H1 (cell line): ENCODE measurements around the gene MACROH2A1. TPM values are rescaled to one million over a fixed set of nuclear protein-coding genes. Genes with fewer than 3 reads are reported as not detected.

Experiments used
- CTCF ChIA-PET: fragments of 300-600 bp; sonication (Branson Sonifier 250); formaldehyde crosslinking; loops from one replicate; lab custom pipeline; 2021; ENCODE audit not compliant: partially characterized antibody; lab: Charles Lee
- POLR2A ChIA-PET: fragments of 300-600 bp; sonication (Branson Sonifier 250); formaldehyde crosslinking; loops from one replicate; lab custom pipeline; 2021; ENCODE audit warnings: inconsistent platforms; ENCODE audit not compliant: partially characterized antibody; lab: Charles Lee
- DNase-seq, 2 experiments: peaks; one replicate each; pipeline versions ENCODE4 v3.0.0 to v3.0.0-alpha.2; 2010 to 2022; ENCODE audit warnings: low spot score in 2 of 2, low read depth in 1 of 2, mixed read lengths in 1 of 2
- FAIRE-seq: peaks from 2 replicates; lab custom pipeline; 2011; peaks lifted over from hg19 to GRCh38; lab: Jason Lieb, UNC
- H2AFZ ChIP-seq: 2 replicates; pipeline ENCODE4 v1.8.1; 2012; ENCODE audit warnings: low read length, inconsistent platforms
- H2AK5ac ChIP-seq: 2 replicates; pipeline ENCODE4 v1.6.1; 2013; ENCODE audit warnings: low read depth, low read length
- H2BK120ac ChIP-seq: replicated peaks from 2 replicates; pipeline ENCODE3; 2013; ENCODE audit warnings: low read depth, low read length, inconsistent platforms
- H2BK12ac ChIP-seq: 2 replicates; pipeline ENCODE4 v1.6.1; 2013; ENCODE audit warnings: low read depth, low read length
- H2BK15ac ChIP-seq: 2 replicates; pipeline ENCODE4 v1.6.1; 2013; ENCODE audit warnings: low read length
- H2BK20ac ChIP-seq: 2 replicates; pipeline ENCODE4 v1.6.1; 2013; ENCODE audit warnings: low read length
- H2BK5ac ChIP-seq: 2 replicates; pipeline ENCODE4 v1.6.1; 2013; ENCODE audit warnings: low read depth, low read length
- H3K14ac ChIP-seq: 2 replicates; pipeline ENCODE4 v1.6.1; 2013; ENCODE audit warnings: inconsistent platforms; ENCODE audit not compliant: insufficient read length
- H3K18ac ChIP-seq: 2 replicates; pipeline ENCODE4 v1.6.1; 2013; ENCODE audit warnings: low read length; ENCODE audit errors: extremely low read depth
- H3K23ac ChIP-seq: 2 replicates; pipeline ENCODE4 v1.6.1; 2013; ENCODE audit warnings: inconsistent platforms; ENCODE audit not compliant: insufficient read length
- H3K23me2 ChIP-seq: 2 replicates; pipeline ENCODE4 v1.6.1; 2013; ENCODE audit warnings: low read depth, low read length
- H3K27ac ChIP-seq: 2 replicates; pipeline ENCODE4 v1.6.1; 2011; ENCODE audit warnings: low read depth, low read length, inconsistent platforms
- H3K27me3 ChIP-seq, 4 experiments: replicated peaks in 1 of 4; 1 replicate in 1 of 4; 2 replicates in 3 of 4; pipeline versions ENCODE4 v1.6.1 to v1.8.1; 2011 to 2013; ENCODE audit warnings: low read length in 3 of 4, mild to moderate bottlenecking in 3 of 4, inconsistent platforms in 2 of 4, mixed read lengths in 2 of 4, moderate library complexity in 1 of 4; ENCODE audit not compliant: control insufficient read depth in 3 of 4, insufficient read depth in 3 of 4; ENCODE audit errors: extremely low read depth in 1 of 4
- H3K36me3 ChIP-seq, 4 experiments: 2 replicates each; pipeline versions ENCODE4 v1.6.1 to v1.8.1; 2011 to 2013; ENCODE audit warnings: mild to moderate bottlenecking in 4 of 4, low read length in 3 of 4, moderate library complexity in 2 of 4, control low read depth in 1 of 4, inconsistent platforms in 1 of 4; ENCODE audit not compliant: insufficient read depth in 4 of 4, control insufficient read depth in 2 of 4
- H3K4ac ChIP-seq: replicated peaks from 2 replicates; pipeline ENCODE3; 2013; ENCODE audit warnings: low read length, low read depth, mixed read lengths, inconsistent platforms; ENCODE audit not compliant: insufficient read length
- H3K4me1 ChIP-seq, 4 experiments: replicated peaks in 1 of 4; 1 replicate in 1 of 4; 2 replicates in 3 of 4; pipeline versions ENCODE4 v1.6.1 to v1.8.1; 2011 to 2013; ENCODE audit warnings: low read length in 3 of 4, inconsistent platforms in 2 of 4, mixed read lengths in 1 of 4; ENCODE audit not compliant: insufficient read depth in 4 of 4, control insufficient read depth in 3 of 4
- H3K4me2 ChIP-seq, 2 experiments: 2 replicates each; pipeline versions ENCODE4 v1.6.1 to v1.8.1; 2011 to 2013; ENCODE audit warnings: low read depth in 2 of 2, low read length in 2 of 2, control low read depth in 1 of 2, inconsistent platforms in 1 of 2, mild to moderate bottlenecking in 1 of 2; ENCODE audit not compliant: insufficient read depth in 1 of 2
- H3K4me3 ChIP-seq, 4 experiments: fragments of 200-600, 300-600 bp in 1 of 4; sonication (generic), shearing (Covaris generic), sonication (Bioruptor Twin) in 1 of 4; 2 replicates each; pipeline versions ENCODE4 v1.5.1 to v1.8.1; 2011 to 2016; ENCODE audit warnings: low read length in 4 of 4, low read depth in 3 of 4, control low read depth in 2 of 4, inconsistent platforms in 2 of 4, mild to moderate bottlenecking in 2 of 4, mixed read lengths in 1 of 4, moderate library complexity in 1 of 4; ENCODE audit not compliant: insufficient read depth in 2 of 4; ENCODE audit errors: extremely low read depth in 1 of 4
- H3K56ac ChIP-seq: replicated peaks from 2 replicates; pipeline ENCODE3; 2013; ENCODE audit warnings: low read depth, mild to moderate bottlenecking, mixed read lengths, low read length, inconsistent platforms; ENCODE audit not compliant: insufficient read length
- H3K79me1 ChIP-seq: 2 replicates; pipeline ENCODE4 v1.6.1; 2013; ENCODE audit warnings: low read depth, low read length, control low read depth
- H3K79me2 ChIP-seq, 2 experiments: 2 replicates each; pipeline versions ENCODE4 v1.6.1 to v1.8.1; 2012 to 2013; ENCODE audit warnings: low read length in 2 of 2, mild to moderate bottlenecking in 2 of 2, inconsistent platforms in 1 of 2; ENCODE audit not compliant: insufficient read depth in 2 of 2, control insufficient read depth in 1 of 2
- H3K9ac ChIP-seq, 4 experiments: replicated peaks in 1 of 4; 1 replicate in 1 of 4; 2 replicates in 3 of 4; pipeline versions ENCODE4 v1.6.1 to v1.8.1; 2011 to 2013; ENCODE audit warnings: low read depth in 3 of 4, low read length in 3 of 4, control low read depth in 2 of 4, mild to moderate bottlenecking in 2 of 4, moderate library complexity in 2 of 4, inconsistent platforms in 1 of 4; ENCODE audit errors: extremely low read depth in 1 of 4
- H3K9me3 ChIP-seq, 2 experiments: 2 replicates each; pipeline versions ENCODE4 v1.6.1 to v1.8.1; 2012 to 2013; ENCODE audit warnings: mild to moderate bottlenecking in 2 of 2, moderate library complexity in 2 of 2, control low read depth in 1 of 2, inconsistent platforms in 1 of 2, low read depth in 1 of 2, low read length in 1 of 2, mixed read lengths in 1 of 2; ENCODE audit not compliant: insufficient read depth in 2 of 2
- H4K20me1 ChIP-seq, 2 experiments: replicated peaks in 1 of 2; 2 replicates each; pipeline versions ENCODE3 to v1.8.1; 2011 to 2013; ENCODE audit warnings: inconsistent platforms in 2 of 2, low read length in 2 of 2, mild to moderate bottlenecking in 1 of 2; ENCODE audit not compliant: insufficient read depth in 2 of 2, control insufficient read depth in 1 of 2
- H4K5ac ChIP-seq: 2 replicates; pipeline ENCODE4 v1.6.1; 2013; ENCODE audit warnings: low read length, low read depth, mixed read lengths, inconsistent platforms; ENCODE audit not compliant: insufficient read length
- H4K8ac ChIP-seq: 2 replicates; pipeline ENCODE4 v1.8.0; 2013; ENCODE audit warnings: mild to moderate bottlenecking, moderate library complexity, low read length, inconsistent platforms; ENCODE audit not compliant: insufficient read depth; ENCODE audit errors: extremely low read depth
- H4K91ac ChIP-seq: replicated peaks from 2 replicates; pipeline ENCODE3; 2013; ENCODE audit warnings: low read length, mixed read lengths, inconsistent platforms; ENCODE audit not compliant: insufficient read length
- BCL11A ChIP-seq, 2 experiments: IDR thresholded peaks; one replicate each; pipeline ENCODE4 v1.6.1; 2011; ENCODE audit warnings: low read depth in 2 of 2, low read length in 2 of 2, mild to moderate bottlenecking in 2 of 2
- BRCA1 ChIP-seq: IDR thresholded peaks from 2 replicates; pipeline ENCODE4 v1.6.1; 2012; ENCODE audit warnings: low read depth, low read length, improper control_type of control experiment
- CBX5 ChIP-seq: fragments of 300-800, 300-1000 bp; sonication (generic); IDR thresholded peaks from 2 replicates; pipeline ENCODE4 v1.7.1; 2016; ENCODE audit warnings: antibody characterized with exemption, low read length, low read depth
- CHD1 ChIP-seq: IDR thresholded peaks from 2 replicates; pipeline ENCODE4 v1.6.1; 2012; ENCODE audit warnings: low read depth, low read length, improper control_type of control experiment
- CREB1 ChIP-seq: IDR thresholded peaks from 2 replicates; pipeline ENCODE4 v1.6.1; 2012; ENCODE audit warnings: inconsistent platforms
- HDAC6 ChIP-seq: IDR thresholded peaks from one replicate; pipeline ENCODE4 v1.7.1; 2012; ENCODE audit warnings: low read depth, mild to moderate bottlenecking, inconsistent platforms, low read length, moderate library complexity
- POLR2A ChIP-seq, 2 experiments: IDR thresholded peaks; 1 replicate in 1 of 2; 2 replicates in 1 of 2; pipeline ENCODE4 v1.6.1; 2011; ENCODE audit warnings: low read depth in 2 of 2, low read length in 2 of 2, mild to moderate bottlenecking in 2 of 2; ENCODE audit errors: control extremely low read depth in 1 of 2
- RNF2 ChIP-seq: fragments of 200-900, 300-1000 bp; sonication (generic); IDR thresholded peaks from 2 replicates; pipeline ENCODE4 v1.7.1; 2016; ENCODE audit warnings: borderline replicate concordance, low read depth, mild to moderate bottlenecking, antibody characterized with exemption, low read length; ENCODE audit not compliant: poor library complexity, severe bottlenecking; ENCODE audit errors: missing control alignments
- RXRA ChIP-seq: IDR thresholded peaks from 2 replicates; pipeline ENCODE4 v1.6.1; 2011; ENCODE audit warnings: low read depth, mild to moderate bottlenecking, low read length, moderate library complexity; ENCODE audit not compliant: insufficient read depth
- SIN3A ChIP-seq, 2 experiments: IDR thresholded peaks in 1 of 2; conservative IDR thresholded peaks in 1 of 2; 2 replicates each; pipeline ENCODE4 v1.6.1; 2011 to 2012; ENCODE audit warnings: low read length in 2 of 2, improper control_type of control experiment in 1 of 2, low read depth in 1 of 2, mild to moderate bottlenecking in 1 of 2
- SRF ChIP-seq: IDR thresholded peaks from 2 replicates; pipeline ENCODE4 v1.6.1; 2011; ENCODE audit warnings: mild to moderate bottlenecking, low read depth, low read length, moderate library complexity
- TAF7 ChIP-seq: optimal IDR thresholded peaks from 2 replicates; pipeline ENCODE3; 2011; ENCODE audit warnings: low read depth, mild to moderate bottlenecking, inconsistent platforms, low read length, moderate library complexity, borderline replicate concordance
- whole genome bisulfite sequencing, 2 experiments: shearing (Covaris generic) in 1 of 2; methylation state at CpG; one replicate each; pipeline versions ENCODE4 v1.1.6 to v1.1.7; 2013 to 2015; ENCODE audit warnings: low lambda C conversion rate in 2 of 2, mixed read lengths in 2 of 2, inconsistent platforms in 1 of 2, low coverage in 1 of 2, missing lambda C conversion rate in 1 of 2; ENCODE audit not compliant: insufficient replicate concordance in 2 of 2, insufficient coverage in 1 of 2, insufficient read length in 1 of 2; ENCODE audit errors: extremely low coverage in 1 of 2, missing lambda C conversion rate in 1 of 2; 5-methylcytosine and 5-hydroxymethylcytosine counted together
- polyA plus RNA-seq, 7 experiments: library from polyadenylated mRNA; depleted of rRNA in 3 of 7; stranded (reverse) in 5 of 7; unstranded in 2 of 7; fragments of >200 nt in 5 of 7; fragments of 200-250 nt in 2 of 7; gene quantifications; 1 replicate in 5 of 7; 2 replicates in 1 of 7; 4 replicates in 1 of 7; pipeline versions ENCODE4 v1.2.1 to v1.2.3, GENCODE V29; 2011 to 2013; ENCODE audit warnings: missing spikeins in 2 of 7, mixed read lengths in 2 of 7
- total RNA-seq: library from RNA; stranded (reverse); fragmentation: NEBNext Ultra II Directional; extraction: Animal tissue kit (Norgen Biotek cat#: 25700); gene quantifications from 2 replicates; pipeline ENCODE4 v1.2.1, GENCODE V29; 2021

MACROH2A1 gene
- total and polyA plus RNA-seq, 2 of the 8 experiments (the other 6 are each of a cell fraction or from before 2014, with no cell fraction given) = 60.0 to 92.3 TPM

DNA sequence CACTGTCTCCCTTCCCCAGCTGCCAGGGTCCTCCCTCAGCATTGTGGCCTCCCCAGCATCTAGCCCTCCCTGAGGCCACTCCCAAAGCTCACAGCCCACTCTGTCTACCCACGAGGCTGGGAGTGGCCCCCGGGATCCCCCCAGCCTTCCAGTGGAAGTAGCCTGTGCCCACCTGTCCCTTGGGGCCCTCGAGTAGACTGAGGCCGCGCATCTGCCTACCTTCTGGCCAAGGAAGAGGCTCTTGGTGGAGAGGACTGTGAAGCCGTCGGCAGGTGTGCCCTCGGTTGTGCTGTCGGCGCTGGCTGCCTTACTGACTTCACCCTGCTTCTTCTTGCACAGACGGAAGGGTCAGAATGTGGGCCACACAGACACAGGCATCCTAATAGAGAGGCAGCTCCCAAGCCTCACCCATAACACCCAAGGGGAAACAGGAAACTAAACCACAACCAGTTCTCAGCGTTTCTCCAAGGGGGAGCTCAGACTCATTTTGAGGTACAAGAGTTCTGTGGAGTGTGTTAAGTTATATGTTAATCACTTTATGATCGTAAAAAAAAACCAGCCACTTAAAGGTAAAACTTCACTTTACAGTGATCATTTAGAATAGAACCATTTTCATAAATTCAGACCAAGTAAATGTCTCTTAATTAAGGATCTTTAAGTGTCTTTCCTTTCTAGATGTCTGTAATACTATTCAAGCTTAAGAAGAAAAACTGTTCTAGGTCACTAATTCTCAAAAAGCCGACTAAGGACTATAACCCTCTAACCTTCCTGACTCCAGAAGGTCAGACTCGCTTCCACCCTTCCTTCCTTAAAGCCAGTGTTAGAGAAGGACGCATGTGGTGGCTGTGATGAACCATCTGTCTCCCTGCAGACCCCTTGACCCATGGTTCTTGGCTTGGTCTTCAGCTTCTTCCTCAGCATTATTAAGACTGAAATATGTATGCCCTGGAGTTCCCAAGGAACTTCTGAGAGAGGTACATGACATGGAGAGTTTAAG lies 38.5 kb downstream of the MACROH2A1 start:
- H3K27me3 ChIP-seq = no peaks in the 10 kb centered on the region
- H3K56ac ChIP-seq = no peak overlapping the region
- H2BK20ac ChIP-seq = no peak overlapping the region
- no peak overlapping the region for H3K4me2 ChIP-seq
- no peak overlapping the region for H4K8ac ChIP-seq
- DNase-seq (no peak), FAIRE-seq (no peak)
- H4K20me1 ChIP-seq = peaks cover 2 to 6% of the 10 kb centered on the region in 2 experiments
- H4K5ac ChIP-seq = no peak overlapping the region
- H2BK15ac ChIP-seq = no peak overlapping the region
- H3K4ac ChIP-seq = no peak overlapping the region
- no peak overlapping the region for H2BK12ac ChIP-seq
- H3K27ac ChIP-seq = no peak overlapping the region
- H3K18ac ChIP-seq = no peak overlapping the region
- no peaks in the 10 kb centered on the region for H3K79me2 ChIP-seq
- H4K91ac ChIP-seq = no peak overlapping the region
- no peak overlapping the region for H3K4me3 ChIP-seq
- H3K9me3 ChIP-seq = no peaks in the 10 kb centered on the region
- no peak overlapping the region for H2AFZ ChIP-seq
- H2BK5ac ChIP-seq = no peak overlapping the region
- ChIA-PET POLR2A (no interaction called here), CTCF (interaction anchor here (1.1 to 1.5 kb wide), 3 partner anchors 9 to 65 kb away, joined by 3 to 5 read pairs (median 3); no protein-coding TSS in a partner anchor)
- no peak overlapping the region for H3K23ac ChIP-seq
- H2AK5ac ChIP-seq = no peak overlapping the region
- no peaks in the 10 kb centered on the region for H3K79me1 ChIP-seq
- no peak overlapping the region for H2BK120ac ChIP-seq
- H3K36me3 ChIP-seq = peaks cover 0 to 2% (median under 1%) of the 10 kb centered on the region in 4 experiments; a peak in 3 of 8 replicates
- no peak overlapping the region for H3K14ac ChIP-seq
- 92% methylated on average over 16 of the region's 16 CpGs; no CpG with 5 or more reads in 1 of the 2 experiments for WGBS, 2 experiments
- no peaks in the 10 kb centered on the region for H3K4me1 ChIP-seq
- no peak overlapping the region for H3K9ac ChIP-seq
- H3K23me2 ChIP-seq = no peaks in the 10 kb centered on the region
- TF ChIP-seq SRF = no peak
- no peak for TF ChIP-seq CBX5
- TF ChIP-seq BCL11A (IDR thresholded peaks at IDR 0.05; ENCODE audit: low read depth in 2 of 2, low read length in 2 of 2) = no peak
- no peak for TF ChIP-seq CREB1
- no peak for TF ChIP-seq CHD1
- no peak for TF ChIP-seq BRCA1
- TF ChIP-seq RXRA = no peak
- no peak for TF ChIP-seq SIN3A (conservative IDR thresholded peaks at IDR 0.05 in 1 of 2, IDR thresholded peaks at IDR 0.05 in 1 of 2; ENCODE audit: low read depth in 1 of 2, low read length in 2 of 2)
- no peak for TF ChIP-seq TAF7
- TF ChIP-seq RNF2 = no peak
- no peak for TF ChIP-seq HDAC6
- TF ChIP-seq POLR2A (IDR thresholded peaks at IDR 0.05; ENCODE audit: control extremely low read depth in 1 of 2, low read depth in 2 of 2, low read length in 2 of 2) = no peak
